ENCODE results near the gene NOX3. TPM values are rescaled to one million over a fixed set of nuclear protein-coding genes. Genes with fewer than 3 reads are reported as not detected.

NOX3 gene
- total RNA-seq, 1 experiment from 2014 or later: not detected

DNA sequence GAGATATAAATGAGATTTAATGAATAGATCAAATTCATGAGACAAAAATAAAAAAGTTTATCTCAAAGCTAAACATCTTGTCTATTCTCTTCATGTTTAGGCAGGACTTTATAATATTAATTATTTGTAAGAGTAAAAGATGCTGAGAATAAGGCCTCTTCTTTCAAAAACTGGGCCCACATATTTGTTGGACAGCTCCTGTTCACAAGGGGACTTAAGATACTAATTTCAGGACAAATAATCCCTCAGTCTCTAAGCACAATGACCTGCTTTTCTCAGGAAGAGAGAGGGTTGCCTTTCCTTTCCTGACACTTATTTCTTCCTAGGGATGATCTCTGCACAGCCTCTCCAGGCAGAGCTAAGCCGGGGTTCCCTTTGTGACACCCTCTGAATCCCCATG is 43.3 kb downstream of the NOX3 start:
- in situ Hi-C loops (cut with HindIII; ENCODE audit: low pct_unique_long_range_greater_than_20kb, low sequenced_read_pairs): no loop called here
- DNase-seq (ENCODE audit: low read depth): no peak

- no peak for DNase-seq (ENCODE audit: low read depth)
- in situ Hi-C loops (cut with HindIII; ENCODE audit: low pct_unique_long_range_greater_than_20kb, low sequenced_read_pairs): no loop called here
Observed at GRCh38 chr6:155411154-155412052, 44.2 kb downstream of the NOX3 start.

- no peak for DNase-seq (ENCODE audit: low read depth)
- in situ Hi-C loops (cut with HindIII; ENCODE audit: low pct_unique_long_range_greater_than_20kb, low sequenced_read_pairs): no loop called here
Observed at GRCh38 chr6:155409391-155409790, 46.2 kb downstream of the NOX3 start.

GRCh38 chr6:155408981-155409380 is 46.7 kb downstream of the NOX3 start:
- DNase-seq (ENCODE audit: low read depth): no peak
- in situ Hi-C loops (cut with HindIII; ENCODE audit: low pct_unique_long_range_greater_than_20kb, low sequenced_read_pairs): no loop called here

GRCh38 chr6:155408231-155408630 is 47.4 kb downstream of the NOX3 start:
- in situ Hi-C loops (cut with HindIII; ENCODE audit: low pct_unique_long_range_greater_than_20kb, low sequenced_read_pairs): no loop called here
- no peak for DNase-seq (ENCODE audit: low read depth)

- in situ Hi-C loops (cut with HindIII; ENCODE audit: low pct_unique_long_range_greater_than_20kb, low sequenced_read_pairs): no loop called here
- DNase-seq (ENCODE audit: low read depth): no peak
Observed at GRCh38 chr6:155406801-155407200, 48.8 kb downstream of the NOX3 start.

DNA sequence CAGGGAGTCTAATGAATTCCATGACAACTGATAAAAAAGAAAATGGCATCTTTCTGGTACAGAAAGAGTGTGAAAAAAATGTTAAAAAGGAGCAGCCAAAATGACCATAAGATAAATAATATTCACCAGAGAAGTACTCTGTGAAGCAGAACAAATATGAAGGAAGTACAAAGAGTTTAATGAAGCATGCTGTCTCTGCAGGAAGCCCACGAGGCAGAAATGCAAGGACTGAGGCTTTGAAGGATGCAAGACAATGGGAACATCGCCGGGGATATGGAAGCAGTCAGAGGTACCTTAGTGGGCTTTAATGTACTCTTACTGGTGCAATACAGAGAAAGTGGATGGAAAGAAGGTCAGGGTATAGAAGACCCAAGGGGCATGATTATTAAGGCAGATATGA is 50.7 kb downstream of the NOX3 start:
- DNase-seq (ENCODE audit: low read depth): no peak
- in situ Hi-C loops (cut with HindIII; ENCODE audit: low pct_unique_long_range_greater_than_20kb, low sequenced_read_pairs): no loop called here

GRCh38 chr6:155402656-155403304 is 52.9 kb downstream of the NOX3 start:
- no peak for DNase-seq (ENCODE audit: low read depth)
- in situ Hi-C loops (cut with HindIII; ENCODE audit: low pct_unique_long_range_greater_than_20kb, low sequenced_read_pairs): no loop called here

GRCh38 chr6:155400654-155400965 is 55.0 kb downstream of the NOX3 start:
- DNase-seq (ENCODE audit: low read depth): peak; percentile 29
- in situ Hi-C loops (cut with HindIII; ENCODE audit: low pct_unique_long_range_greater_than_20kb, low sequenced_read_pairs): no loop called here

DNA sequence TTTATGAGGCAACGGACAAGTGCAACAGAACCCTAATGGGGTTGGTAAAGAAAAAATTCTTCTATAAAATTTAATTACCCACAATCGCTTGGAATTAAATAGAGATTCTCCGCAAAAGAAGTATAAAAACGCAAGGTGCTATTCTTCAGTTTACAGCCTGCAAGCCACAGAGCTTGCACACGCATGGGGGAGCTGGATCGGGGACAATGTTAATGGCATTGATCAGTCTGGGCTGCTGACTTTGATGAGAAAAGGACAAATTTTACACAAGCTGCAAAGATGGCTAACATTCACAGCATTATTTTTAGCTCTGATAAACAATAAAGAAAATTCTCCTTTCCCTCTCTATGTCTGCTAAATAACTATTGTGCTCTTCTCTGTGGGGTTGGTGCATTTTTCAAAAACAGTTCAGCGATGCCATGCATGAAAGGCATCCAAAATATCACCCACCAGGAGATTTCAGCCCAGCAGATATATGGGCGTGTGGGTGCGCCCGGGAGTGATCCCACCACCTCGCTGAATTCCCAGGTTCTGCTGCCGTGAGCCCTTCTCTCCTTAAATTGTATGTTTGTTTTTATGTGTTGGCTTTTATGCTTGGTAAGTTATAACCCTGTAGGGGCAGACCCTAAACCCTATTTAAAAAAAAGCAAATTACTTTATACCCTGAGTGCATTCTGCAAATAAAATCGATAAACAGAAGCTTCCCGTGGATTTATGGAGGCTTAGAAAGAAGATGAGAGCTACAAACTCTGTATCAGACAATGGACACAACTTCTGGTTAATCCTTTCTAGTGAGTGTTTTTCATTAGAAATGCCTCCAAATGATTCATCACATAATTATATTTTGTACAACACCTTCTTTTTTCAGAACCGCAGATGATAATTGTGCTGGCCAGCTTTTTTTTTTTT is 55.6 kb downstream of the NOX3 start:
- DNase-seq (ENCODE audit: low read depth): no peak
- in situ Hi-C loops (cut with HindIII; ENCODE audit: low pct_unique_long_range_greater_than_20kb, low sequenced_read_pairs): no loop called here

GRCh38 chr6:155399062-155399744 is 56.4 kb downstream of the NOX3 start:
- DNase-seq (ENCODE audit: low read depth): no peak
- in situ Hi-C loops (cut with HindIII; ENCODE audit: low pct_unique_long_range_greater_than_20kb, low sequenced_read_pairs): no loop called here

GRCh38 chr6:155398701-155399061 is 57.0 kb downstream of the NOX3 start:
- in situ Hi-C loops (cut with HindIII; ENCODE audit: low pct_unique_long_range_greater_than_20kb, low sequenced_read_pairs): no loop called here

DNA sequence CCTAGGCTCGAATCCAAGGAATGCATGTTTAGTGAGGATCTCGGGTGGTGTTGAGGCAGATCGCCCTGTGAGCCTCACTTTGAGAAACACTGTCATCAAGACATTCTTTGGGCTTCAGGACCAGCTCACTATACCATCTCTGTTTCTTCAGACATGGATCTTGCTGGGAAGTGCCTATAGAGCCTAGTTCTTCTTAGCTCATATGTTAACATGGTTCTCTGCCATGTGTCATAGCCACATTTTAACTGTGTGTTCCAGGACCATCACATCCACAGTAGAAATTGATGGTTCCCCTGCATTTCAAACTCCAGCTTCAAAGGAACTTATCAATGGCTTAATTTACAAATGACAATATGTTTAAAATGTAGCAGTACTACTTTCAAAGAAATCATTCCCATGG is 57.4 kb downstream of the NOX3 start:
- in situ Hi-C loops (cut with HindIII; ENCODE audit: low pct_unique_long_range_greater_than_20kb, low sequenced_read_pairs): no loop called here
- no peak for DNase-seq (ENCODE audit: low read depth)

More at GRCh38 chr6:155398701-155399061, 57.0 kb downstream of the NOX3 start:
- no peak for DNase-seq (ENCODE audit: low read depth)

- in situ Hi-C loops (cut with HindIII; ENCODE audit: low pct_unique_long_range_greater_than_20kb, low sequenced_read_pairs): no loop called here
Observed at GRCh38 chr6:155397172-155397705, 58.4 kb downstream of the NOX3 start.

GRCh38 chr6:155396605-155397004 is 59.0 kb downstream of the NOX3 start:
- in situ Hi-C loops (cut with HindIII; ENCODE audit: low pct_unique_long_range_greater_than_20kb, low sequenced_read_pairs): no loop called here

More at GRCh38 chr6:155397172-155397705, 58.4 kb downstream of the NOX3 start:
- no peak for DNase-seq (ENCODE audit: low read depth)

GRCh38 chr6:155395339-155395738 is 60.3 kb downstream of the NOX3 start:
- in situ Hi-C loops (cut with HindIII; ENCODE audit: low pct_unique_long_range_greater_than_20kb, low sequenced_read_pairs): no loop called here
- DNase-seq (ENCODE audit: low read depth): no peak

More at GRCh38 chr6:155396605-155397004, 59.0 kb downstream of the NOX3 start:
- no peak for DNase-seq (ENCODE audit: low read depth)

DNA sequence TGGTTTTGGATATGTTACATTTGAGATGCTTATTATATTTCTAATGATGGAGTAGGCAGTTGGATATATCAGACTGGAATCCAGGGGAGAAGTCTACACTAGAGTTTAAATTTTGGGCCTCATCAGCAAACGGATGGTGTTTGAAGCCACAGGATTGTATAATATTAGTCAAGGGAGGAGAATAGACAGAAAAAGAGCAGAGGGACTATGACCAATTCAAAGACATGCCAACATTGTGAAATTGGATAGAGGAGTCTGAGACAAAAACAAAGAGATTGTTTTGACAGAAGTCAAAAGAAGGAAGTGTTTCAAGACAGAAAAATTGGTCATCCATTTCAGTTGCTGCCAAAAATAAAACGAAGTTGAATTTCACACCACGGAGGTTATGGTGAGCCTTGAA is 66.5 kb downstream of the NOX3 start:
- no peak for DNase-seq (ENCODE audit: low read depth)

GRCh38 chr6:155388591-155388990 is 67.0 kb downstream of the NOX3 start:
- DNase-seq (ENCODE audit: low read depth): peak; percentile 27
- in situ Hi-C loops (cut with HindIII; ENCODE audit: low pct_unique_long_range_greater_than_20kb, low sequenced_read_pairs): no loop called here

More for the DNA sequence above, 66.5 kb downstream of the NOX3 start:
- in situ Hi-C loops (cut with HindIII; ENCODE audit: low pct_unique_long_range_greater_than_20kb, low sequenced_read_pairs): no loop called here

Data from Caki2 (cell line).